Activated T-cell treated with anti-CD3 and anti-CD28 coated beads, Interleukin-2, amount 50 U/mL, for 1 hour (primary cell): ENCODE measurements around the gene LMO3.

Experiments used
- DNase-seq: peaks from one replicate; pipeline ENCODE4 v3.0.0-alpha.2; 2020

LMO3 gene

GRCh38 chr12:16599081-16599480 is 6.9 kb downstream of the LMO3 start:
- DNase-seq: no peak

- no peak for DNase-seq
Measured at GRCh38 chr12:16594797-16595196, 11.2 kb downstream of the LMO3 start.

- no peak for DNase-seq
Measured at GRCh38 chr12:16593546-16593945, 12.4 kb downstream of the LMO3 start.

GRCh38 chr12:16590645-16591044 is 15.3 kb downstream of the LMO3 start:
- DNase-seq: no peak

GRCh38 chr12:16588812-16589211 is 17.1 kb downstream of the LMO3 start:
- DNase-seq: no peak

GRCh38 chr12:16587514-16587913 is 18.4 kb downstream of the LMO3 start:
- no peak for DNase-seq

- DNase-seq: no peak
Measured at GRCh38 chr12:16587110-16587453, 18.9 kb downstream of the LMO3 start.

- DNase-seq: no peak
Measured at GRCh38 chr12:16586350-16587109, 19.4 kb downstream of the LMO3 start.

GRCh38 chr12:16585781-16586180 is 20.2 kb downstream of the LMO3 start:
- no peak for DNase-seq

GRCh38 chr12:16583969-16584745 is 21.8 kb downstream of the LMO3 start:
- no peak for DNase-seq

- DNase-seq: no peak
Measured at GRCh38 chr12:16581416-16581815, 24.5 kb downstream of the LMO3 start.

- no peak for DNase-seq
Measured at GRCh38 chr12:16579041-16579440, 26.9 kb downstream of the LMO3 start.

- DNase-seq: no peak
Measured at GRCh38 chr12:16573398-16574077, 32.4 kb downstream of the LMO3 start.

- no peak for DNase-seq
Measured at GRCh38 chr12:16568873-16569272, 37.1 kb downstream of the LMO3 start.

- no peak for DNase-seq
Measured at GRCh38 chr12:16564675-16565074, 41.3 kb downstream of the LMO3 start.

GRCh38 chr12:16563504-16563903 is 42.5 kb downstream of the LMO3 start:
- DNase-seq: no peak

GRCh38 chr12:16562921-16563320 is 43.0 kb downstream of the LMO3 start:
- no peak for DNase-seq

GRCh38 chr12:16562435-16562834 is 43.5 kb downstream of the LMO3 start:
- DNase-seq: no peak

- no peak for DNase-seq
Measured at GRCh38 chr12:16560273-16560672, 45.7 kb downstream of the LMO3 start.

- no peak for DNase-seq
Measured at GRCh38 chr12:16555630-16556029, 50.3 kb downstream of the LMO3 start.

- no peak for DNase-seq
Measured at GRCh38 chr12:16553457-16553856, 52.5 kb downstream of the LMO3 start.

- no peak for DNase-seq
Measured at GRCh38 chr12:16552301-16552700, 53.7 kb downstream of the LMO3 start.

- no peak for DNase-seq
Measured at GRCh38 chr12:16545836-16546235, 60.1 kb downstream of the LMO3 start.

- no peak for DNase-seq
Measured at GRCh38 chr12:16542586-16542985, 63.4 kb downstream of the LMO3 start.
